H9 (cell line): Measurements from ENCODE around the gene SDE2. TPM values are rescaled to one million over a fixed set of nuclear protein-coding genes. Genes with fewer than 3 reads are reported as not detected.

ENCODE experiments used
- DNase-seq: peaks from one replicate; pipeline ENCODE4 v3.0.0-alpha.2; 2017
- H2AFZ ChIP-seq: one replicate; pipeline ENCODE4 v1.6.1; 2013; ENCODE audit warnings: mild to moderate bottlenecking, low read length, control low read depth, moderate library complexity
- H2AK5ac ChIP-seq: 2 replicates; pipeline ENCODE4 v1.6.1; 2013; ENCODE audit warnings: low read length, control low read depth, mixed read lengths; ENCODE audit not compliant: insufficient read length
- H2BK120ac ChIP-seq: one replicate; pipeline ENCODE4 v1.6.1; 2013; ENCODE audit warnings: low read depth, mild to moderate bottlenecking, low read length, control low read depth, inconsistent platforms; ENCODE audit not compliant: poor library complexity, severe bottlenecking
- H2BK12ac ChIP-seq: 2 replicates; pipeline ENCODE4 v1.6.1; 2013; ENCODE audit warnings: low read length, control low read depth, mixed read lengths, low read depth; ENCODE audit not compliant: insufficient read length
- H2BK15ac ChIP-seq: 2 replicates; pipeline ENCODE4 v1.6.1; 2013; ENCODE audit warnings: low read depth, low read length, control low read depth
- H2BK20ac ChIP-seq: one replicate; pipeline ENCODE4 v1.6.1; 2013; ENCODE audit warnings: low read depth, mild to moderate bottlenecking, low read length, control low read depth, inconsistent platforms; ENCODE audit not compliant: poor library complexity, severe bottlenecking
- H2BK5ac ChIP-seq: 2 replicates; pipeline ENCODE4 v1.6.1; 2013; ENCODE audit warnings: low read length, control low read depth, mixed read lengths; ENCODE audit not compliant: insufficient read length
- H3K14ac ChIP-seq: 2 replicates; pipeline ENCODE4 v1.6.1; 2013; ENCODE audit warnings: low read length, control low read depth; ENCODE audit not compliant: insufficient read depth
- H3K18ac ChIP-seq: 2 replicates; pipeline ENCODE4 v1.6.1; 2013; ENCODE audit warnings: low read depth, mild to moderate bottlenecking, mixed read lengths, low read length, control low read depth; ENCODE audit not compliant: insufficient read length
- H3K23ac ChIP-seq: 2 replicates; pipeline ENCODE4 v1.6.1; 2013; ENCODE audit warnings: low read length, control low read depth, mixed read lengths, low read depth; ENCODE audit not compliant: insufficient read length
- H3K23me2 ChIP-seq: 2 replicates; pipeline ENCODE4 v1.6.1; 2013; ENCODE audit warnings: low read depth, mild to moderate bottlenecking, mixed read lengths, low read length, control low read depth; ENCODE audit not compliant: insufficient read length, poor library complexity, severe bottlenecking
- H3K27ac ChIP-seq: 2 replicates; pipeline ENCODE4 v1.5.1; 2013; ENCODE audit warnings: low read length, control low read depth, mixed read lengths, low read depth; ENCODE audit not compliant: insufficient read length
- H3K27me3 ChIP-seq: 2 replicates; pipeline ENCODE4 v1.6.1; 2013; ENCODE audit warnings: low read length, control low read depth, inconsistent platforms; ENCODE audit not compliant: insufficient read depth
- H3K4ac ChIP-seq: 2 replicates; pipeline ENCODE4 v1.6.1; 2013; ENCODE audit warnings: low read depth, mild to moderate bottlenecking, control low read depth, inconsistent platforms, low read length, moderate library complexity
- H3K4me1 ChIP-seq: 2 replicates; pipeline ENCODE4 v1.6.1; 2013; ENCODE audit warnings: low read length, control low read depth, inconsistent platforms; ENCODE audit not compliant: insufficient read depth
- H3K4me2 ChIP-seq: 2 replicates; pipeline ENCODE4 v1.6.1; 2013; ENCODE audit warnings: low read length, control low read depth, mixed read lengths; ENCODE audit not compliant: insufficient read length, insufficient read depth
- H3K56ac ChIP-seq: 2 replicates; pipeline ENCODE4 v1.6.1; 2013; ENCODE audit warnings: low read depth, mild to moderate bottlenecking, mixed read lengths, low read length, control low read depth; ENCODE audit not compliant: insufficient read length
- H3K79me1 ChIP-seq: 2 replicates; pipeline ENCODE4 v1.6.1; 2013; ENCODE audit warnings: low read depth, mild to moderate bottlenecking, moderate library complexity, low read length, control low read depth, inconsistent platforms; ENCODE audit not compliant: insufficient read depth, poor library complexity, severe bottlenecking
- H3K79me2 ChIP-seq: 2 replicates; pipeline ENCODE4 v1.6.1; 2013; ENCODE audit warnings: low read length, control low read depth, inconsistent platforms; ENCODE audit not compliant: insufficient read depth
- H3K9ac ChIP-seq: 2 replicates; pipeline ENCODE4 v1.6.1; 2013; ENCODE audit warnings: low read length, control low read depth, mixed read lengths; ENCODE audit not compliant: insufficient read length; ENCODE audit errors: extremely low read depth
- H3K9me3 ChIP-seq: one replicate; pipeline ENCODE4 v1.6.1; 2013; ENCODE audit warnings: low read depth, low read length, inconsistent platforms; ENCODE audit not compliant: control insufficient read depth
- H3T11ph ChIP-seq: one replicate; pipeline ENCODE4 v1.6.1; 2013; ENCODE audit warnings: mild to moderate bottlenecking, low read length, control low read depth, inconsistent platforms
- H4K20me1 ChIP-seq: one replicate; pipeline ENCODE4 v1.6.1; 2013; ENCODE audit not compliant: control insufficient read depth, insufficient read length, insufficient read depth
- H4K5ac ChIP-seq: 2 replicates; pipeline ENCODE4 v1.6.1; 2013; ENCODE audit warnings: low read depth, mild to moderate bottlenecking, mixed read lengths, low read length, control low read depth; ENCODE audit not compliant: insufficient read length
- H4K8ac ChIP-seq: replicated peaks from 2 replicates; pipeline ENCODE4 v1.6.1; 2013; ENCODE audit warnings: low read length, control low read depth, mixed read lengths, low read depth; ENCODE audit not compliant: insufficient read length
- H4K91ac ChIP-seq: 2 replicates; pipeline ENCODE4 v1.6.1; 2013; ENCODE audit warnings: low read depth, mild to moderate bottlenecking, moderate library complexity, mixed read lengths, low read length, control low read depth; ENCODE audit not compliant: insufficient read length
- H3K27ac Mint-ChIP-seq, 3 experiments: 2 replicates in 2 of 3; 3 replicates in 1 of 3; pipeline ENCODE4 v1.8.0; 2020 to 2021; ENCODE audit warnings: mixed read lengths in 3 of 3, mild to moderate bottlenecking in 1 of 3, moderate library complexity in 1 of 3
- H3K27me3 Mint-ChIP-seq: 2 replicates; pipeline ENCODE4 v1.8.0; 2021; ENCODE audit warnings: low read depth, mild to moderate bottlenecking, moderate library complexity, mixed read lengths
- H3K36me3 Mint-ChIP-seq, 3 experiments: 2 replicates in 2 of 3; 3 replicates in 1 of 3; pipeline ENCODE4 v1.8.0; 2020 to 2021; ENCODE audit warnings: low read depth in 3 of 3, mixed read lengths in 3 of 3; ENCODE audit not compliant: insufficient read depth in 1 of 3
- H3K4me1 Mint-ChIP-seq, 2 experiments: 2 replicates each; pipeline ENCODE4 v1.8.0; 2020; ENCODE audit warnings: mixed read lengths in 2 of 2
- H3K4me3 Mint-ChIP-seq, 2 experiments: 2 replicates in 1 of 2; 3 replicates in 1 of 2; pipeline ENCODE4 v1.8.0; 2020 to 2021; ENCODE audit warnings: mild to moderate bottlenecking in 2 of 2, mixed read lengths in 2 of 2, moderate library complexity in 1 of 2
- H3K9me3 Mint-ChIP-seq, 2 experiments: 2 replicates in 1 of 2; 3 replicates in 1 of 2; pipeline ENCODE4 v1.8.0; 2020; ENCODE audit warnings: mild to moderate bottlenecking in 2 of 2, mixed read lengths in 2 of 2, moderate library complexity in 1 of 2
- whole genome bisulfite sequencing: extraction: QIAGEN DNeasy Blood & Tissue Kit; methylation state at CpG from one replicate; pipeline ENCODE4 v1.1.7; 2013; ENCODE audit warnings: missing lambda C conversion rate, low lambda C conversion rate, mixed read lengths; ENCODE audit not compliant: insufficient read length; ENCODE audit errors: extremely low coverage; 5-methylcytosine and 5-hydroxymethylcytosine counted together
- total RNA-seq: library from RNA; stranded (reverse); gene quantifications from 2 replicates; pipeline ENCODE4 v1.2.1, GENCODE V29; 2021
- TF ChIP-seq, protein P1 (sequence below): fragments of 200-600 bp; sonication (generic); conservative IDR thresholded peaks from 3 replicates; pipeline ENCODE4 v1.8.0; 2021; ENCODE audit warnings: antibody characterized with exemption, mild to moderate bottlenecking

SDE2 gene
- total RNA-seq, 1 experiment from 2014 or later, result 20.5 TPM

- Histone ChIP-seq H2AK5ac (no peak overlapping the region), H3K4me2 (no peak overlapping the region), H3K27me3 (no peaks in the 10 kb centered on the region), H3K27ac (no peak overlapping the region), H3K56ac (no peak overlapping the region), H2BK20ac (no peak overlapping the region), H3K23ac (no peak overlapping the region), H4K91ac (no peak overlapping the region), H3K14ac (no peak overlapping the region), H3K79me1 (no peaks in the 10 kb centered on the region), H2BK5ac (no peak overlapping the region), H2BK15ac (no peak overlapping the region), H3K4ac (no peak overlapping the region), H3K79me2 (peaks cover 17% of the 10 kb centered on the region; the same call in 1 of the 2 replicates), H2BK12ac (no peak overlapping the region), H3K9ac (no peak overlapping the region), H4K5ac (no peak overlapping the region), H3T11ph (no peak overlapping the region), H4K20me1 (no peaks in the 10 kb centered on the region), H4K8ac (no peak overlapping the region), H2BK120ac (no peak overlapping the region), H3K4me1 (peaks cover 9% of the 10 kb centered on the region; the same call in 1 of the 2 replicates), H2AFZ (no peak overlapping the region), H3K18ac (no peak overlapping the region), H3K9me3 (no peaks in the 10 kb centered on the region), H3K23me2 (peaks cover 12% of the 10 kb centered on the region)
- H3K4me3 Mint-ChIP-seq, result no peak overlapping the region
- H3K27ac Mint-ChIP-seq, result peak overlapping the region in 1 of 3 experiments; percentile 54; a peak in 3 of 7 replicates
- H3K27me3 Mint-ChIP-seq, result no peaks in the 10 kb centered on the region; the same call in 1 of the 2 replicates
- H3K9me3 Mint-ChIP-seq, result no peaks in the 10 kb centered on the region; a peak in 1 of 5 replicates
- peaks cover 0 to 4% (median 2%) of the 10 kb centered on the region in 3 experiments; a peak in 3 of 7 replicates for H3K36me3 Mint-ChIP-seq
- peaks cover 27 to 30% of the 10 kb centered on the region in 2 experiments for H3K4me1 Mint-ChIP-seq
- DNase-seq, result no peak
- TF ChIP-seq, protein P1, sequence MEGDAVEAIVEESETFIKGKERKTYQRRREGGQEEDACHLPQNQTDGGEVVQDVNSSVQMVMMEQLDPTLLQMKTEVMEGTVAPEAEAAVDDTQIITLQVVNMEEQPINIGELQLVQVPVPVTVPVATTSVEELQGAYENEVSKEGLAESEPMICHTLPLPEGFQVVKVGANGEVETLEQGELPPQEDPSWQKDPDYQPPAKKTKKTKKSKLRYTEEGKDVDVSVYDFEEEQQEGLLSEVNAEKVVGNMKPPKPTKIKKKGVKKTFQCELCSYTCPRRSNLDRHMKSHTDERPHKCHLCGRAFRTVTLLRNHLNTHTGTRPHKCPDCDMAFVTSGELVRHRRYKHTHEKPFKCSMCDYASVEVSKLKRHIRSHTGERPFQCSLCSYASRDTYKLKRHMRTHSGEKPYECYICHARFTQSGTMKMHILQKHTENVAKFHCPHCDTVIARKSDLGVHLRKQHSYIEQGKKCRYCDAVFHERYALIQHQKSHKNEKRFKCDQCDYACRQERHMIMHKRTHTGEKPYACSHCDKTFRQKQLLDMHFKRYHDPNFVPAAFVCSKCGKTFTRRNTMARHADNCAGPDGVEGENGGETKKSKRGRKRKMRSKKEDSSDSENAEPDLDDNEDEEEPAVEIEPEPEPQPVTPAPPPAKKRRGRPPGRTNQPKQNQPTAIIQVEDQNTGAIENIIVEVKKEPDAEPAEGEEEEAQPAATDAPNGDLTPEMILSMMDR, result no peak
- WGBS, result no CpG with 5 or more reads among the region's 9 CpGs
Measured at GRCh38 chr1:226001963-226002666, 3.0 kb upstream of the SDE2 start.
